Activated CD4-positive, alpha-beta T cell treated with anti-CD3 and anti-CD28 coated beads for 24 hours (primary cell): ENCODE measurements around the gene BIN2.
"Not testable (repeated sequence)": the region's sequence is repeated elsewhere in the genome, so short reads cannot be mapped to it uniquely, and the experiment has no call there.

Experiments
- DNase-seq, 2 donors: peaks; one replicate each; pipeline ENCODE4 v3.0.0-alpha.2; 2020; ENCODE audit warnings: low read depth in 2 of 2

BIN2 gene

DNA sequence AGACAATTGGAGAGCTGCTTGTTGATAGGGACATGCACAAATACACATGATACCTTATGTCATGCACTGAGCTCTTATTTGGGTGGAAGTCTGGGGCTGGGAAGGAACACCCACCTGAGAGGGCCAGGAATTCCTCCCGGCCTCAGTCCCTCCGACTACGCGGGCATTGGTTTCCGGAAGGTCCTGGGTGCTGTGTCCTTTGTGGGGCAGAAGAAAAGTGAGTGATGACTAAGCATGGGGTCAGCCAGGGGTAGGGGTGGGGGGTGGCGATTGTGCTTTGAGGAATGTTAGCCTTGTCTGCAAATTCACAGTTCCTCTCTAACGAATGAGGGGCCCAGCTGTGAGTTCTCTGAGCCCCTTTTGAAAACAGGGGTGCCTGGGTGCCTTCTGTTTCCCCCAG lies 21.7 kb upstream of the BIN2 start:
- no peak for DNase-seq

DNA sequence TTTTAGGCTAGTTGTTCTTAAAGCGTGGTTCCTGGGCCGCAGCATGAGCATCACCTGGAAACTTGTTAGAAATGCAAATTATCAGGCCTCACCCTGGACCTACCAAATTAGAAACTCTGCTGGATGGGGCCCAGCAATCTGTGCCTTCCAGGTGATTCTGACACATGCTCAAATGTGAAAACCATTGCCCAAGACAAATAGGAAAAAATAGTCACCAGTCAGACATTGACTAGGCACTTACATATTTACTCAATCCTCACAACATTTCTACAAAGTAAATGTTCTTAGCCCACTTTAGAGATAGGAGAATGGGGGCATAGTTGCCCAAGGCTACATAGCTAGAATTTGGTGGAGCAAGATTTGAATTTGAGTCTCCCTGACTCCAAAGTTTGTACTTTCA lies 19.2 kb upstream of the BIN2 start:
- DNase-seq, result no peak

DNA sequence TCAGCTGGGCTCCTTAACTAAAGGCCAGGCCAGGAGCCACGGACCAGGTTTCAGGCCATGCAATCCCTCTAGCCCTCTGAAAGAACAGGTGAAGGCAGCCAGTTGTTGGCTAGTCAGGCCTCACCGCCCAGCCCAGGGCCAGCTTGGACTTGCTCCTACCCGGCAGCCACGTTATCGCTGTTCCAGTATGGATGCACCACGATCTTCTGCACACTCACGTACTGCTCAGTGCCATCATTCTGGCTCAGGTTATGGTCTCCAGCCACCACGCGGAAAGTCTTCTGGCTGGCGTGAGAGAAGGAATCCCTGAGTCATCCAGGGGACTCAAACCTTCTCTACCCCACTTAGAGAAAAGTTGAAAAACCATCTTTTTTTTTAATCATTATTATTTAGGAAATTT lies 18.4 kb upstream of the BIN2 start:
- DNase-seq, result no peak

DNA sequence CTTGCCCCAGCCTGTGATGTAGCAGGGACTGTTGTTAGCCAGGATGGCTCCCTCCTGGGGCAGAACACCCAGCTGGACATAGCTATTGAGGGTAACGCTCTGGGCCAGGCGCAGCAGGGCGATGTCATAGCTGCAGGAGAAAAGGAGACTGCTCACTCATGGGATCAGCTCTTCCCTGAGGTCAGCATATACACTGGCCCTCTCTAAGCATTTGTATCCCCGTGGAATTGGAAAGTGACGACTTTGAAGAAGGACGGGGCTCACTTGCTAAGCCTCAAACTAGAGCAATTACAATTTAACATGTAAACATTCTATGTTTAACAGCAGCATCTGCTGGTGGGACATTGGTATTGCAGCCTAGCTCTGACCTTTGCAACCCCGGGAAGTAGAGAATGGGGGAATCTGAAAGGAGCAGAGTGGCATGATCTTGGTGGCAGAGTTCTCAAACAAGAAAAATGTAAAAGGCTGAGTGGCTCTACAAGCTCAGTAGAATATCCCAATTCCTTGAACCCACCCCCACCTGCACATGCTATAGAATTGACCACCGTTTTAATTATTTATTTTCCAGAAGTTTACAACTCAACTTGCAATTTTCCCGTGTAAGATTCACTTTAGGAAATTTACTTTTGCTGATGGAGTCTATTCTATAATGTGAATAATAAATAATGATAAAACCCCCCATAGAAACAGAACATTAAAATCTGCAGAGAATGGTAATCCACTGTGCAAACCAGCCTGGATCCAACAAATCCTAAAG lies 17.5 kb upstream of the BIN2 start:
- DNase-seq, result peak; percentile 53 to 60

DNA sequence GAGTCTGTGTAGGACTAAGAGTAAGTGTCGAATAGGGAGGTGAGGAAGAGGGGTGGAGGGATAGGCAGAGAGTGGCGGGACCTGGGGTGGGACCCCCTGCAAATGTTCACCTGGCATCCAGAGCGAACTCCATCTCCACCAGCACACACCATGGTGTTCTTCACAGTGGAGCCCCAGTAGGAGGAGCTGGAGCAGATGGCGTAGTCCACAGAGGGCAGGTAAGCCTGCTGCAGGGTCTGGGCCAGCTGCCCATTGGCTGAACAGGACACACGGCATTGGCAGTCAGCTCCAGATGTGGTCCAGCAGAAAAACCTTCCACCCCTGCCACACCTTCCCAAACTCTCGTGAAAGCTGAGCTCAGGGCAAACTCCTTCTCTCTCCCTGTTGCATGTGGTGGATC lies 15.8 kb upstream of the BIN2 start:
- no peak for DNase-seq

DNA sequence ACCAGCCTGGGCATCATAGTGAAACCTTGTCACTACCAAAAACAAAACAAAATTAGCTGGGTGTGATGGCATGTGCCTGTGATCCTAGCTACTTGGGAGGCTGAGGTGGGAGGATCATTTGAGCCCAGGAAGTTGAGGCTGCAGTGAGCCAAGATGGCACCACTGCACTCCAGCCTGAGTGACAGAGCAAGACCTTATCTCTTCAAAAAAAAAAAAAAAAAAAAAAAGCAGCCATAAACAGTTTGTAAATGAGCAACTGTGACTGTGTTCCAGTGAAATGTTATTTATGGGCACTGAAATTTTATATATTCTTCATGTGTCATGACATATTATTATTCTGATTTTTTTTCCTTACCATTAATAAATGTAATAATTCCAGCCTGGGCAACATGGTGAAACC lies 13.4 kb upstream of the BIN2 start:
- DNase-seq, result not testable (repeated sequence)

DNA sequence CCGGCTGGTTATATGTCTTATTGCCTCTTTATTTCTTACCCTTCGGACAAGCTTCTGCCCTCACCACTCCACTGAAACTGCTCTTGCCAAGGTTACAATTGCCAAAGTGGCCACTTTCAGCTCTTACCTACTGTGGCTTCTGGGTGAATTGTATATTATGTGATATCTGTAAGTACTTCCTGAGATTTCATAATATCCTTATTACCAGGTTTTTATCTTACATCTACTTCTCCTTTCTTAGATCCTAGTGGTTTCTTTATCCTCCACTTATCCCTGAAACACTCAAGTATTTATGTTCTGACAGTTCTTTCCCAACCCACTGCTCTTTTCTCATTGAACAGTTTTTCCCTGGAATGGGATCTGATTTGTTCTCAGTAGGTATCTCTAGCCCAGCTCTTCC lies 12.0 kb upstream of the BIN2 start:
- DNase-seq, result no peak

DNA sequence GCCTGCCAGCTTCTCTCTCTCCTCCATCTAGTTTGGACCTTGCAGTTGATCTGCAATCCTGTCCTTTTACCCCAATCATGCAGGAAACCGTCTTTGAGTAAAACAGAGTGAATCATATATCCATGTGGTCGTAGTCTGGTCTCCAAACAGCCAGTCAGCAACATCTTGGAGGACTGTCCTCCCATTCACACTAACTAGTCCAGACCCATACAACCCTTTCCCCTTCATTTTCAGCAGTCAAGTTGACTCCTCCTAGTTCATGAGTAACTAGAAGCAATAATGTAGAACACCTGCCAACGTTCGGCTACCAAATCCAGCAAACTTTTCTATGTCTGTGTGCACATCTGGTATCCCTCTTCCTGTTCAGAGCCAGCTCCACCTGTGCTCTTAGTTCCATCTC lies 10.8 kb upstream of the BIN2 start:
- no peak for DNase-seq

DNA sequence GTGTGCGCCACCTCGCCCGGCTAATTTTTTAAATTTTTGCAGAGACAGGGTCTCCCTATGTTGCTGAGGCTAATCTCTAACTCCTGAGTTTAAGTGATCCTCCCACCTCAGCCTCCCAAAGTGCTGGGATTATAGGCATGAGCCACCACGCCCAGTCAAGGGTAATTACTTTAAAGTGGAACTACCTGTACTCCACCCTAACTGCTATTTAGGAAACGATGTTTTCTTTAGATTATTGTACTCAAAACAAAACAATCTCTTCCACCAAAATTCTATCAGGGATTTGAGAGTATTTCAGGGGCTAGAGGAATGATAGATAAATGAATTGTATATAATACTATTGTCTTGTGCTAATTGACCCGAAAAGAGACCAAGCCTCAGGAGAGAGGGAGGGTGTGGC lies 9.6 kb upstream of the BIN2 start:
- no peak for DNase-seq

DNA sequence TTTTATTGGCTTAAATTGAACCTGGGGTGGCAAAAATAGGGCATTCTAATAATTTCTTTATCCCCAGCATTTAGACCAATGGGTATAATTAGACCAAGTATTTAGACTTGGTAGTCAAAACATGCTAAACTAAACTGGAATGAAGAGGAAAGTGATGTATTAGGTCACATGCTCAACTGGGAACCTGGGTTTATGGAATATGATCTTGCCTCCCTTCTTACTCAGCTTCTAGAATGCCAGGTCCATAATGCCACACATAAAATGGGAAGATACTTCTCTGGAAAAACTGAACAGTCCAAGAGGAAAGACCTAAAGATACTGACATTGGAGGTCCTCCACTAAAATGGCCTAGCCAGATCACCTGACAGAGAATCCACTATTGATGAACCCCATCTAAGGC lies 6.2 kb upstream of the BIN2 start:
- DNase-seq, result no peak

DNA sequence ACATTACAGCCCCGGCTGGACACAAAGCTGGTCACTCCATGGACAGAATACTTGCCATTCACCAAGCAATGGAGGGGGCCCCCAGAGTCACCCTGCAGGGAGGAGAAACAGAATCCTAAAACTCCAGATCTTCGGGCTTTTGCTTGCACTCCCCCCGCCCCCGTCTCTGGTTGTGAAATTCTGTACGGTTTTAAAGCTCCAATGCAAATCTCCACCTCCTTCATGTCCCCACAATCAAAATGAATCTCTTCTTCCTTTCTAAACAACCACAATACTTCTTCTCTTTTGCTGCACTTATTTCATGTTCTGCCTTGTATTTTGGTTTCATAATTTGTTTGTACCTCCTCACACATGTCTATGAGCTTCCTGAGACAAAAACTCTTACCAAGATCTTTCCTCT lies 5.8 kb upstream of the BIN2 start:
- DNase-seq, result no peak

DNA sequence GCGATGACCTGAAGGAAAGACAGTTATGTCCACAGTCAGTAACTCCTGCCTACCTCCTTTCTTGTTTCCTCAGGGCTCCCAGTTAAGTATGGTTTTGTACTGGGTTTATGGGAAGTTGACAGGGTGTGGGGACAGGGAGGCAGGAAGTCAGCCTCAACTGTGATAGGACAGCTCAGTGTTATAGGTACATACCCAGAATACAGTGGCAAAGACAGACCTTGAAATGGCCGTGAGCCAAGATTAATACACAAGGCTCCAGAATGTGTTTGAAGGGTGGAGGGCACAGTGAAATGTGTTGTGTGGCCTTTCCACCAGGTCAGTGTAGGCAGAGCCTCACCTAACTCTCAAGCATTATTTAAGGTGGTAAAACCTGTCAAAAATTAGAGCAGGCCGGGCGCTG lies 4.6 kb upstream of the BIN2 start:
- no peak for DNase-seq

DNA sequence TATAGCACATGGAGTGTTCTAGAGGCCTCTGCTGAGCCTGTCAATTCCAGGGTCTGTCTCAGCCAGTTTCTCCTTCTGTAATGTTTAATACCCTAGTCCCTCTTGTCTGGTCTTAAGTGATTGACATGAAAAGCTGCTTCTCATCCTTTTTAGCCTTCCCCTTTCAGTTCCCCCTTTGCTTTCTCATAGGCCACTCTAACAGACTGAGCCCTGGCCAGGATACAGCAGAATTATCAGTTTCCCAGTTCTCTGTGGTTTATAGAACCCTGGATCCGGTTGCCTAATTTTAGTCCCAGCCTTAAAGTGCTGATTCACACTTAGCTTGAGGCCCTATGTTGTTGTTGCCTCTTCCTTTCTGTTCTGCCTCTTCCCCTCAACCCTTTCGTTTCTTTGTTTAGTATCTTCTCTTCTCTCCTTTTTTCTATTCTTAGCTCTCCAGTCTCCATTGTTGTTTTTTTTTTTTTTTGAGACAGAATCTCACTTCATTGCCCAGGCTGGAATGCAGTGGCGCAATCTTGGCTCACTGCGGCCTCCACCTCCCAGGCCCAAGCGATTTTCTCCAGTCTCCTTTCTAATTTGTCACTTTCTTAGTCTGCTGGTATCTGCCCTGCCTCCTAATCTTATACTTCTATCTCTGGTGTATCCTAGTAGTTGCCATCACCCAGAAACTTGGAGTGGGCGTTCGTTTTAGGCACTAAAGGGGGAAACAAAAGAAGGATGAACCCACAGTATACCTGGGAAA lies 2.9 kb upstream of the BIN2 start:
- no peak for DNase-seq

DNA sequence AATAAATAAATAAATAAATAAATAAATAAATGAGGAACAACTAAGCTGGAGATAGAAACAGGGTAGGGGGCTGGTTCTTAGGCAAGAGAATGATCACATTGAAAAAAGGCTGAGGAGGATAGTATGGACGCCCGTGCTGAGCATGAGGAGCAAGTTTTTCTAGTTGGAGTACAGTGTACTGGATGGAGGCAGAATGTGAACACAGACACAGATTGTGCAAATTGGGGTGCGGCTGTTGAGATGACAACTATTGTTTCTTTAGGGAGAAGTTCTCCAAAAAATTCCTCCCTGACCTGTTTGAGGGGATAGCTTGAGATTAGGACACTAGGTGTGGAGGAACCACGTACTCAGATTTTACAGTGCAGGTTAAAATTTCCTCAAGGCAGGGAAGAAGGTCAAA lies 979 bp upstream of the BIN2 start:
- no peak for DNase-seq

DNA sequence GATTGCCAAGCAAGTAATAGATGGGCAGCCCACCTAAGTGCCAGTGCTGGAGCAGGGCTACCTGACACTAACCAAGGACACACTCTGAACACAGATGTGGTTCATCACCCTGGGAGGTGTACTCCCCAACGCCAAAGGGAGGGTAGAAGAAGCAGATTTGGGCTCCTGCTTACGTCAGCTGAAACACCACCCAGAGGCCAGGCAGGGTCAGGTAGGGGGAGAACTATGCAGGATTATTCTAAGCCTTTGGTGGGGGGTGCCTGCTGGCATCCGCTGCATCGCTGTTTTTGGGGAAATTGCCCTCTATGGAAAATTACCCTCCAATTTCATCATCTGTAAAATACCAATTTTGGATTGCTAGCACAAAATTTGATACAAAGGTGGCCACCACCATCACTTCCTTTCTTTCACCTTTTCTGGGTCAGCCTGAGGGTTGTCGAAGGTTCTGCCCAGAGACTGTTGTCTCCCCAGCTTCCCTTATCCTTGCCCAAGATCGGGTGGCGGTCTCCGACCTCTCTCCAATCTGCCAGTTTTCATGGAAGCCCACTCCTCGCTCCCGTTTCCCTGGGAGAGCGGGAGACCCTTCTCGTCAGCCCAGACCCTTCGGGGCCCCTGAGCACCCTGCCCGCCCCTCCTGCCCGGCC lies 535 bp downstream of the BIN2 start:
- DNase-seq, result no peak

DNA sequence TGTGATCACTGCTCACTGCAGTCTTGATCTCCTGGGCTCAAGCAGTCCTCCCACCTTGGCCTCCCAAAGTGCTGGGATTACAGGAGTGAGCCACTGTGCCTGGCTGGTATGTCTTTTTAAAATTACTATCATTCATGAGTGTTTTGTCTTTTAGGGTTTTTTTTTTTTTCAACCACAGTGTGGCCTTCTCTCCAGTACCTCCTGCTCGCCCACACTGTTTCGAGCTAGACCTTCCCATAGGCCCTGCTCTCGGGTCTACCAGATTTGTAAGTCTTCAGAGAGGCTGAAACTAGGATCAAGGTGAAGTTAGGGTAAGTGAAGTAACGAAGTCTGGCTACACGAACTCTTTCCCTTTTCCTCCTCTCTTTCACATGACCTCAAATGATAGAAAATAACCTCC lies 1.5 kb downstream of the BIN2 start:
- no peak for DNase-seq

DNA sequence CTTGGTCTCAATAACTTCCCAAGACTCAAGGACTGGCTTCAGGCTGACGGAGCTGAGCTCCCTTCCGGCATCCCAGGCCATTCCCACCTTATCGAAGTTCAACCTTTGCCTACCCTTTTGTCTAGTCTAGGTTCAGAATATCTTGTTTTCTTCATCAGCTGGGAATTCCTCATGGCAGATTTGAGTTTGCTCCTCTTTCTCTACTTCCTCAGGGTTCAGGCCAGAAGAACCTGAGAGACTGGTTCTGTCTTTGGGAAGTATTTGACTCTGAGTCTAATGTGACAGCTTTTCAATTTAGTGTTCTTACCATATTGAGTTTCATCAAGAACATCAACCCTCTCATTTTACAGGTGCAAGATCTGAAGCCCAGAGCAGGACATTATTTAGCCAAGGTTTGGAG lies 2.1 kb downstream of the BIN2 start:
- no peak for DNase-seq

DNA sequence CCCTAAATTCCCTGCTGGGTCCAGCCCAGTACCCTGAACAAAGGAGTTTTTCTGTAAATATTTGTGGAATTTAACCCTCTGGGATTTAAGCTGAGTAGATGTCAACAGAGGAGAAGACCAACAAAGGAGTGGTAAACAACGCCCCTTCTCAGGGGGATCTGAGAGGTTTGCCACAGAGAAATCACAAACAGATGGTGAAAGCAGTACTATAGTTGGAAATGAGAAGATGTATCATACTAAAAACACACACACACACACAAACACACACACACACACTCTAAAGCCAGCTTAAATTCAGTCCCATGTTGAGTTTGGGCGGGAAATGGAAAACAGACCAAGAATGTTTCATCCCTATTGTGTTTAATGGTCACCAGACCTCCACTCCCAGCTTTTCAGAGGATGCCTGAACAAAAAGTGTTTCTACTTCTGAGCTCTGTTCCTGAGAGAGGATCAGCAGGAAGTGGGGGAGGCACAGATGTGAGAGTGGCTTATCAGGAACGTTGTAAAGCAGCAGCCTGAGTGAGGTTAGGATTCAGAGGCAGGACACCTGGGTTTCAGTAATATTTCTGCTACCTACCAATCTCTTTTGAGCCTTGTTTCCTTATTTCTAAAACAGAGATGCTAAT lies 3.2 kb downstream of the BIN2 start:
- no peak for DNase-seq

DNA sequence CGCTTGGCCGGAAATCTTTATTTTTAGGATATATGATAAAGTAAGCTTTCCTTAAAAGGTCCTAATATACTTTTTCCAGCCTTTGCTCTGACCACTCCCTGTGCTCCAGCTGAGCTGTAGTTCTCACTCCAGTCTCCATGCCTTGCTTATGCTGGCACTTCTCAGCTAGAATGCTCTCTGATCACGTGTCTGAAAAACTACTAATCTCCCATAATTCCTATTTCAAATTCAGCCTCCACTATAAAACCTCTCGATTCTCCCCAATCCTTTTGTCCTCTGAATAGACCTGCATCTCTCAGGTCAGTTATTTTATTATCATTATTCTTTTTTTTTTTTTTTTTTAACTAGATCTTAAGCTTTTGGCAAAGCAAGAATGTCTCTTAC lies 3.7 kb downstream of the BIN2 start:
- no peak for DNase-seq

DNA sequence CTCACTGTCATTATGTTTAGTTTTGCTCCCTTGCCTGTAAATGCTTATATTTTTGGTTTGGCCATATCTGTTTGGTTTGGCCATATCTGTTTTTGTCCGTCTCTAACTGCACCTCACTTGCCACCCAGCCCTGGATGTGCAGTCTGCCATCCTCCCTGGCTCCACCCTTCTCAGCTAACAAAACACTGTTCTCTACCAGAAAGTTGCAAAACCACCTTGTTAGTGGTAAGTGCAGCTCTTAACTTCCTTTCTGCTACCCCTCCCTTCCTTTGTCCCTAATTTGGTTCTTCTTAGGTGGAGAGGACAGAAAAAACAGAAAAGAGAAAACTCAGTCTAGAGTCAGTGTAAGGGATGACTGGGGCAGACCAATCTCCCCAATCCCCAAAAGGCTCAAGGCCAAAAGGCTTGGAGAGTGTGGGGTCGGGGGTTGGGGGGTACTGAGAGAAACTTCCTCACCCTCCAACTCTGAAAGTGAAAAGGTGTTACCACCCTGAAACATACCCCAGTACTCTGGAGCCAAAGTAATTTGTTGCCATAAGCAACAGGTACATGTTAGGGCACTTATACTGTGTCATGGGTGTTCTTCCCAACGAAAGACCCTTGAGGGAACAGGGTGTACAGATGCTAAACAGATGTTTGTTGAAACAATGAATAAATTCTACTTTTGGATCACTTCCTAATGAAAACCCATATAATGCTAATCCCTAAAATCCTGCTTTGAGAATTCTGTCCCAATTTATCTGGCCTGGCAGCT lies 5.0 kb downstream of the BIN2 start:
- no peak for DNase-seq

DNA sequence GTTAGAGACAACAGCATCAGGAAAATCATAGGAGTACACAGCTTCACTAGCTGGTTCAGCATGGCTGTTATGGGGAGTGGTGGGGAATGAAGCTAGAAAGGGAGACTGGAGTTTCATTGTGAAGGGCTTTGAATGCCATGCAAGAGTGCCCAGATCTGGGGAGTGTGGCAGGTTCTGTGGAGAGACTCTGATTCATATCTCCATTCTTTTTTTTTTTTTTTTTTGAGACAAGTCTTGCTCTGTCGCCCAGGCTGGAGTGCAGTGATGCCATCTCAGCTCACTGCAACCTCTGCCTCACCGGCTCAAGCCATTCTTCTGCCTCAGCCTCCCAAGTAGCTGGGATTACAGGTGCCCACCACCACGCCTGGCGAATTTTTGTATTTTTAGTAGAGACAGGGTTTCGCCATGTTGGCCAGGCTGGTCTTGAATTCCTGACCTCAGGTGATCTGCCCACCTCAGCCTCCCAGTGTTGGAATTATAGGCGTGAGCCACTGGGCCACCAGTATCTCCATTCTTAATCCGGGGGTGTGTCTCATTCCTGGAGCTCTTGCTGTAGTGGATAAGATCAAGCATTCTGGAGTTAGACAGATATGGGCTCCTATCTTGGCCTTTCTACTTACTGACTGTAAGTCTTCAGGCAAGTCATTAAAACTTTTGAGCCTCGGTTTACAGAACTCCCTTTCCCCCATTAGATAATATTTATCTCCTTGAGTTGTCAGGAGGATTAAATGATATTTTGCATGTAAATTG lies 5.7 kb downstream of the BIN2 start:
- not testable (repeated sequence) for DNase-seq
